Glomerular visceral epithelial cell (primary cell): ENCODE data around the gene CYP19A1.
"Not testable (repeated sequence)": the region's sequence is repeated elsewhere in the genome, so short reads cannot be mapped to it uniquely, and the experiment has no call there.

ENCODE experiments used
- DNase-seq: peaks from one replicate; pipeline ENCODE4 v3.0.0-alpha.2; 2016; ENCODE audit errors: extremely low spot score

The CYP19A1 gene

GRCh38 chr15:51261113-51261512 is 77.3 kb downstream of the CYP19A1 start:
- not testable (repeated sequence) for DNase-seq

GRCh38 chr15:51260202-51260601 is 78.2 kb downstream of the CYP19A1 start:
- no peak for DNase-seq

- DNase-seq: no peak
These were observed 82.9 kb downstream of the CYP19A1 start for GRCh38 chr15:51255533-51255932.

GRCh38 chr15:51253366-51253765 is 85.0 kb downstream of the CYP19A1 start:
- DNase-seq: no peak

GRCh38 chr15:51252671-51253070 is 85.7 kb downstream of the CYP19A1 start:
- no peak for DNase-seq

GRCh38 chr15:51251556-51251955 is 86.8 kb downstream of the CYP19A1 start:
- DNase-seq: no peak

- DNase-seq: no peak
These were observed 88.0 kb downstream of the CYP19A1 start for GRCh38 chr15:51250217-51251011.

GRCh38 chr15:51245628-51246027 is 92.8 kb downstream of the CYP19A1 start:
- no peak for DNase-seq

- no peak for DNase-seq
These were observed 94.0 kb downstream of the CYP19A1 start for GRCh38 chr15:51244423-51244869.

- no peak for DNase-seq
These were observed 94.6 kb downstream of the CYP19A1 start for GRCh38 chr15:51243774-51244173.

GRCh38 chr15:51240066-51240465 is 98.3 kb downstream of the CYP19A1 start:
- DNase-seq: no peak

- no peak for DNase-seq
These were observed 100.6 kb downstream of the CYP19A1 start for GRCh38 chr15:51237816-51238215.

GRCh38 chr15:51234176-51234927 is 104.0 kb downstream of the CYP19A1 start:
- no peak for DNase-seq

GRCh38 chr15:51232581-51232980 is 105.8 kb downstream of the CYP19A1 start:
- no peak for DNase-seq

- DNase-seq: no peak
These were observed 108.5 kb downstream of the CYP19A1 start for GRCh38 chr15:51229907-51230330.

GRCh38 chr15:51227940-51228732 is 110.3 kb downstream of the CYP19A1 start:
- DNase-seq: peak; percentile 43

GRCh38 chr15:51226576-51227210 is 111.7 kb downstream of the CYP19A1 start:
- no peak for DNase-seq

- DNase-seq: no peak
These were observed 114.0 kb downstream of the CYP19A1 start for GRCh38 chr15:51224428-51224827.

- DNase-seq: peak; percentile 40
These were observed 114.6 kb downstream of the CYP19A1 start for GRCh38 chr15:51223771-51224229.

- no peak for DNase-seq
These were observed 120.0 kb downstream of the CYP19A1 start for GRCh38 chr15:51218299-51218938.

GRCh38 chr15:51212909-51213308 is 125.5 kb downstream of the CYP19A1 start:
- DNase-seq: no peak
